ENCODE results near the gene CREM. TPM values are rescaled to one million over a fixed set of nuclear protein-coding genes. Genes with fewer than 3 reads are reported as not detected.

The CREM gene
- total and polyA plus RNA-seq, 2 donors from 2014 or later, result 41.3 to 43.9 TPM

DNA sequence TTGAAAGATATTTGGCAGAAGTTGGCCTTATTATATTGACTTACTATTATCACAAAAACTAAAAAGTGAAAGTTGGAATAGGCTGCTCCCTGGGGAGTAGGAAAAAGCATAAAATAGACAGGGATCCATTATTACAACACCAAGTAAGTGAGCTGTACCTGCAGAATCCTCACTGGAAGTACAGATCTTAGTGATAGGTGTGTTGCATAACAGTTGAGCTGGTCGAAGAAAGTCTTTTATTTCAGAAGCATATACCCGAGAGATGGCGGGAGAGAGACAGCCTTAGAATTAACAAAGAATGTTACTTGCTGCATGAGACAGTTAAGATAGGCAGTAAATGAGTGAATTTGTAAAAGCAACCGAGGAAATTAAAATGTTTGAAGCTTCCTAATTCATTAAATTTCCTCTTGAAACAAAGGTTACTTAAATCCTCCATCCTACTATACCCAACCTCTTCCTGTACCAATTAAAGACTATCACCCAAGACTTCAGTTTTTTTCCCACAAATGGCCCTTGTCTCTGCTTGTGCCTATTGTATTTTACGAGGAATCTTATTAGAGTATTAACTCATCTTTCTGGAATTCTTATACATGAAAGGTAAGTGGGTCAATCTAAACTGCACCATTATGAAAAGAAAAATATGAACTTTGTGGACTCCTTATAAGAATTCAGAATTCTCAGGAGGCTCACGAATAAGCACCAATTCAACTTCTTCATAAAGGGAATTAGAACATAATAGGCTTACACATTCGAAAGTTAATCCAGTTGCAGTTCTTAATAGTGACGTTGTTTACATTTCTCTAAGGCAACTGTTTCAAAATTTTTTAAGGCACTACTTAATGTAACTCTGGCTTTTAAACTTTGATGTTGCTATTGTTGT is 56.2 kb downstream of the CREM start:
- Histone ChIP-seq H3K4me1 (ENCODE audit: control insufficient read depth in 2 of 3, insufficient read depth in 2 of 3, low read depth in 1 of 3, low read length in 3 of 3) (no peaks in the 10 kb centered on the region), H3K36me3 (ENCODE audit: control insufficient read depth in 2 of 3, insufficient read depth in 3 of 3, low read length in 3 of 3) (peaks cover 0 to 4% (median 0%) of the 10 kb centered on the region in 3 donors), H3K27me3 (ENCODE audit: control insufficient read depth, insufficient read depth, low read length) (no peaks in the 10 kb centered on the region), H3K9ac (ENCODE audit: low read length in 3 of 3) (no peak overlapping the region), H3K27ac (ENCODE audit: low read depth in 2 of 2, low read length in 2 of 2) (no peak overlapping the region), H3K4me3 (ENCODE audit: low read length in 3 of 3) (no peak overlapping the region), H3K9me3 (ENCODE audit: control insufficient read depth in 2 of 3, insufficient read depth in 1 of 3, low read length in 3 of 3) (no peaks in the 10 kb centered on the region)
- FAIRE-seq (no peak), DNase-seq (no peak)
- intact Hi-C loops (cut with DNase I), result no loop called here
- no peak for TF ChIP-seq CTCF (IDR thresholded peaks at IDR 0.05; ENCODE audit: borderline replicate concordance, extremely low read depth, insufficient read depth)

- DNase-seq (no peak), FAIRE-seq (no peak)
- no peak overlapping the region for H3K27ac ChIP-seq (ENCODE audit: low read depth in 2 of 2, low read length in 2 of 2)
- H3K9ac ChIP-seq (ENCODE audit: low read length in 3 of 3), result no peak overlapping the region
- no peak overlapping the region for H3K4me3 ChIP-seq (ENCODE audit: low read length in 3 of 3)
- no peaks in the 10 kb centered on the region for H3K4me1 ChIP-seq (ENCODE audit: control insufficient read depth in 2 of 3, insufficient read depth in 2 of 3, low read depth in 1 of 3, low read length in 3 of 3)
- intact Hi-C loops (cut with DNase I), result no loop called here
- H3K9me3 ChIP-seq (ENCODE audit: control insufficient read depth in 2 of 3, insufficient read depth in 1 of 3, low read length in 3 of 3), result no peaks in the 10 kb centered on the region
- no peaks in the 10 kb centered on the region for H3K27me3 ChIP-seq (ENCODE audit: control insufficient read depth, insufficient read depth, low read length)
- TF ChIP-seq CTCF (IDR thresholded peaks at IDR 0.05; ENCODE audit: borderline replicate concordance, extremely low read depth, insufficient read depth), result no peak
- peaks cover 0 to 3% (median 0%) of the 10 kb centered on the region in 3 donors for H3K36me3 ChIP-seq (ENCODE audit: control insufficient read depth in 2 of 3, insufficient read depth in 3 of 3, low read length in 3 of 3)
These were observed 58.0 kb downstream of the CREM start for GRCh38 chr10:35184527-35185171.

- H3K27ac ChIP-seq (ENCODE audit: low read depth in 2 of 2, low read length in 2 of 2), result no peak overlapping the region
- H3K36me3 ChIP-seq (ENCODE audit: control insufficient read depth in 2 of 3, insufficient read depth in 3 of 3, low read length in 3 of 3), result peaks cover 0 to 2% (median 0%) of the 10 kb centered on the region in 3 donors
- FAIRE-seq (no peak), DNase-seq (no peak)
- H3K9ac ChIP-seq (ENCODE audit: low read length in 3 of 3), result no peak overlapping the region
- H3K27me3 ChIP-seq (ENCODE audit: control insufficient read depth, insufficient read depth, low read length), result no peaks in the 10 kb centered on the region
- H3K4me3 ChIP-seq (ENCODE audit: low read length in 3 of 3), result no peak overlapping the region
- intact Hi-C loops (cut with DNase I), result no loop called here
- no peaks in the 10 kb centered on the region for H3K9me3 ChIP-seq (ENCODE audit: control insufficient read depth in 2 of 3, insufficient read depth in 1 of 3, low read length in 3 of 3)
- no peaks in the 10 kb centered on the region for H3K4me1 ChIP-seq (ENCODE audit: control insufficient read depth in 2 of 3, insufficient read depth in 2 of 3, low read depth in 1 of 3, low read length in 3 of 3)
- no peak for TF ChIP-seq CTCF (IDR thresholded peaks at IDR 0.05; ENCODE audit: borderline replicate concordance, extremely low read depth, insufficient read depth)
These were observed 58.8 kb downstream of the CREM start for GRCh38 chr10:35185260-35186034.
